DMS153 (cell line): Measurements from ENCODE around the gene TAPBPL.
A peak's percentile ranks its signal among the peaks of the same experiment; 100 is the strongest.
"Not testable (repeated sequence)": the region's sequence is repeated elsewhere in the genome, so short reads cannot be mapped to it uniquely, and the experiment has no call there.

Experiments
- DNase-seq: peaks from one replicate; lab custom pipeline; 2025; lab: John Stamatoyannopoulos, UW

The TAPBPL gene

DNA sequence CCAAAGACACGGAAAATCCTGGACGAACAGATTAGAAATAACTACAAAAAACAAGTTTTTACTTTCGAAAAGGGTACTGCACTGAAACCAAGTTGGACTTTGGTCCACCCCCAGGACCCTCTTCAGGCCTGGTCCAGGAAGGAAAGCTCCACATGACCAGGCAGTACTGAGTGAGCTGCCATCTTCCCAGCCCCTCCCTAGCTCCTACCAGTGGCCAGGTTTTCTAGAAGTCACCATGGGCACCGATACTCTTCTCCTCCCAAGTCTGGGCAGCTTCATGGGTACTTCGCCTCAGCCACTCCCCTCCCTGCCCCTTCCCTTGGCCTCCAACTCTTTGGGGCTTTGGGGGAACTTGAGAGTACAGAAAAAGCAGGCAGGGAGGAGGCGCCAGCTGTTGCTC, 12.0 kb downstream of the TAPBPL start:
- no peak for DNase-seq

DNA sequence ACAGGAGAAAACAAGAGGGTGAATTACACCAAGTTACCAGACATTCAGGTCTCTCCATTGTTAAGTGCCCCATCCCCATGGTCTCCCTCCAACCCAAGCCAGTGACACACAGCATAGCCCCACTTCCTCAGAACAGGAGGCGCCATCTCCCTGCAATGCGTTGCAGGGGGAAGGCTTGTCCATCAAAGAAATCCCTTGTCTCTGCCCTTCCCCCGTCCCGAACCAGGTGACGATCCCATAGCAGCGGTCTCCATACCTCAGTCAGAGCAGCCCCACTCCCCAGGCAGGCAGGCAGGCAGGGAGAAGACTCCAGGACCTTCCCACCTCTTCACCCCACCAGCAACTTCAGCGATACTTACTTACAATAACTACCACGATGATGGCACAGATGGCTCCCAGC, 12.7 kb downstream of the TAPBPL start:
- no peak for DNase-seq

DNA sequence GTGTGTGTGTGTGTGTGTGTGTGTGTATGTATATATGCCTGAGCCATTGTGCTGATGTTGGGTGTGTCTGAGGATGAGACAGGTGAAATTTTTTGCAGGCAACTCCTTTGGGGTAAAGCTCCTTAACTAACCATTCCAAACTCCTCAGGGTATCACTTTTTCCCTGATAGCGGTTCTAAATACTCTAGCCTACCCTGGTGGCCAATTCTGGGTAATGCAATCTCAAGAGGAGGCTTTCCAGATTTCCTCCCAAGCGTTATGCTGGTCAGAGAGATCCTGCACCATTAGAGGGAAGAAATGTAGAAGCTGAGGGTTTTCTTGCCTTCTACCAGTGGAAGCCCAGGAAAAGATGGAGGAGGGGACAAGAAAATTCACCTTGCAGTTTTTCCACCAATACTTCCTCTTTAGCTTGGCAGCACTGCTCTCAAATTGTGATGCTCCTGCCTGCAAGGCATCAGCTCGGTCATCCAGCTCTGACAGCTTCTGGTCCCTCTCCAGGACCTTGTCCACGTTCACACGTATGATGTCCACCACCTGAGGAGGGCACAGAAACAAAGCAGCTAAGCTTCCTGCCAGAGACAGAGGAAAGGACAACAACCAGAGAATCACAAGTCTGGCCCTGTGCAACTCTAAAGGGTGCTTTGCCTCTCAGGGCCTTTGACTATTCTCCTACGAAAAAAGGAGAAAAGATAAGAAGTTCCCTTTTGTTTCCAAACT, 13.8 kb downstream of the TAPBPL start:
- DNase-seq: peak; percentile 39

DNA sequence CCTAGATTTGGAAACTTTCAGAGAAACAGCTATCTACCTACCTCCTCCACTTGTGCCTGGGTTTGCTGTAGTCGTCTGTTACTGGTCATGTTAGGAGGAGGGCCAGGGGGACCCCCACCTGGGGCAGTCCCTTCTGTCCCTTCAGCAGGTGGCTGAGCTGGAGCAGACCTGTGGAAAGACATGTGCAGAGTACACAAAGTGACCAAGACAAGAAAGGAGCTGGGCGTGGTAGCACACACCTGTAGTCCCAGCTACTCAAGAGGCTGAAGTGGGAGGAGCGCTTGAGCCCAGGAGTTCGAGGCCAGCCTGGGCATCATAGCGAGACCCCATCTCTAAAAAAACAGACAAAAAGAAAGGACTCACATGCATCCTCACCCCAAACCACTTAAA, 14.3 kb downstream of the TAPBPL start:
- no peak for DNase-seq

DNA sequence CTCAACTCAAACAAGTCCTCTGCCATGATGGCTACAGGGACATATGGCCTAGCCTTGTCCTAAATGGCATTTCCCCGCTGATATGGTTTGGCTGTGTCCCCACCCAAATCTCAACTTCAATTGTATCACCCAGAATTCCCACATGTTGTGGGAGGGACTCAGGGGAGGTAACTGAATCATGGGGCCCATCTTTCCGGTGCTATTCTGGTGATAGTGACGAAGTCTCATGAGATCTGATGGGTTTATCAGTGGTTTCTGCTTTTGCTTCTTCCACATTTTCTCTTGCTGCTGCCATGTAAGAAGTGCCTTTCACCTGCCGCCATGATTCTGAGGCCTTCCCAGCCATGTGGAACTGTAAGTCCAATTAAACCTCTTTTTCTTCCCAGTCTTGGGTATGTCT, 14.9 kb downstream of the TAPBPL start:
- not testable (repeated sequence) for DNase-seq

DNA sequence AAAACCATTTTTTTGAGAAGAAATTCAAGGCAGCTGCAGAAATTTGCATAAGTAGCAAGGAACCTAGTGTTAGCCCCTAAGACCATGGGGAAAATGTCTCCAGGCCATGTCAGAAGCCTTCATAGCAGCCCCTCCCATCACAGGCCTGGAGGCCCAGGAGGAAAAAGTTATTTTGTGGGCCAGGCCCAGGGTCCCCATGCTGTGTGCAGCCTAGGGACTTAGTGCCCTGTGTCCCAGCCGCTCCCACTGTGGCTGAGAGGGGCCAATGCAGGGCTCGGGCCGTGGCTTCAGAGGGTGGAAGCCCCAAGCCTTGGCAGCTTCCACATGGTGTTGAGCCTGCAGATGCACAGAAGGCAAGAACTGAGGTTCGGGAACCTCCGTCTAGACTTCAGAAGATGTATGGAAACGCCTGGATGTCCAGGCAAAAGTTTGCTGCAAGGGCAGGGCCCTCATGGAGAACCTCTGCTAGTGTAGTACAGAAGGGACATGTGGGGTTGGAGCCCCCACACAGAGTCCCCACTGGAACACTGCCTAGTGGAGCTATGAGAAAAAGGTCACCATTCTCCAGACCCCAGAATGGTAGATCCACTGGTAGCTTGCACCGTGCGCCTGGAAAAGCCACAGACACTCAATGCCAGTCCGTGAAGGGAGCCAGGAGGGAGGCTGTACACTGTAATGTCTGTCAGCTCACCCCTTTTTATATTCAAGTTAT, 15.9 kb downstream of the TAPBPL start:
- DNase-seq: not testable (repeated sequence)

DNA sequence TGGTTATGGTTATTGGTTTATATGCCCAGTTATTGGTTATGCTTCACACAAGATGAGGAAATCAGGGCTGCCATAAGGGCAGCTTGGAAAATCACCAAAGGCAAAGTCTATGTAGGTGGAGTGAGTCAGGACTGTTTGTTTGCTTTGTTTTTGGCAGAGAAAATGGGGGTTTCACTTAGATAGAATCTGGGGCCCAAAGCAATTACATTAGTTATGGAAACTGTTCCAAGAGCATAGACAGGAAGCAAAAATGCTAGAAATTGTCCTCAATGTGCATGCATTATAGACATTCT, 16.4 kb downstream of the TAPBPL start:
- DNase-seq: no peak

DNA sequence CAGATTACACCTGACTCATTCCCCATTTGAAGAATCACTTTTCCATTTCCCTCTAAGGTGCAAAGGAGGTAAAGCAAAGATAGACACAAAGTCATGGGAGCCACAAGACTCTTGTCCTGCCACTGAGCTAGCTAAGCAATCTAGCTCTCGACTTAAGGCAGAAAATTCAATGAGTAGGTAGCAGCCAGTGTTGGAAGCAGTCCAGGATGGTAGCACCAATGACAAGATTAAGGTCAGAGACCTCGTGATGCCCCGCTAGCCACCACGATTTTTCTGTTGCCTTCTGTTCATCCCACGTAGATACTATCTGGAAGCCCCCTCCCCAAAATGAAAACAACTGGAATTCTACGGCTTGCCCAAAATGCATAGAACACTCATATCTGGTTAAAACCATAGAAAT, 17.2 kb downstream of the TAPBPL start:
- DNase-seq: no peak

DNA sequence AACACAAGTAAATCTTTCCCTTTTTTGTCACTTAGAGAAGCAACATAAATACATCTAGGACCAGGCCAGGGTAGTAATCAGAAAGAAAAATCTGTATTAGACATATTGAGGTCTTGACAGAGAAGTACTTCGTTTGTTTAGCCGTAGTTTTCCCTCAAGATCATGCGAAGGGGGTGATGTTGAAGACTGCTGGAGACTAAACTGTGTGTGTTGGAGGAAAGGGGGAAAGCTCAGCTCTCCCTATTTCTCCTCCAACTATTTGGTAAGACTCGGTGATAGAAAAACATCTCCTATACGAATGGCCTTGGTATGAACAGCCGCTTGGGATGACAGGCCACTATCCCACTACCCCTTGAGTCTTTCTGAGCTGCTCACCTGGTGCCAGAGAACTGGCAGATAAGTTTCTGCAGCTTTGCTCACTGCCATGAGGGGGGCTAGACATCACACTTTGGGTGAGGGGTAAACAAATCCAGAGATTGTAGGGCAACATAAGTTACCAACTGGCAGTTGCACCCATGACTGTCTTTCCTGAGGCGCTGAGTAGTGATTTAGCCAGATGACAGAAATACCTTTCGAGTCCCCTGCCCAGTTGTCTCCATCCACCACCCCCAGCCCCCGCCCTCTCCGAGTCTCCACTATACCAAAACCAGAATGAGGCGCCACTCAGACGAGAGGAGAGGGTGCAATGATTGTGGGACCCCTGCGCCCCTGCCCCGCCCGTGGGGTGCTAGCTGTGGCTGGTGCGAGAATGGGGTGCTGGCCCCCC, 17.9 kb downstream of the TAPBPL start:
- no peak for DNase-seq

DNA sequence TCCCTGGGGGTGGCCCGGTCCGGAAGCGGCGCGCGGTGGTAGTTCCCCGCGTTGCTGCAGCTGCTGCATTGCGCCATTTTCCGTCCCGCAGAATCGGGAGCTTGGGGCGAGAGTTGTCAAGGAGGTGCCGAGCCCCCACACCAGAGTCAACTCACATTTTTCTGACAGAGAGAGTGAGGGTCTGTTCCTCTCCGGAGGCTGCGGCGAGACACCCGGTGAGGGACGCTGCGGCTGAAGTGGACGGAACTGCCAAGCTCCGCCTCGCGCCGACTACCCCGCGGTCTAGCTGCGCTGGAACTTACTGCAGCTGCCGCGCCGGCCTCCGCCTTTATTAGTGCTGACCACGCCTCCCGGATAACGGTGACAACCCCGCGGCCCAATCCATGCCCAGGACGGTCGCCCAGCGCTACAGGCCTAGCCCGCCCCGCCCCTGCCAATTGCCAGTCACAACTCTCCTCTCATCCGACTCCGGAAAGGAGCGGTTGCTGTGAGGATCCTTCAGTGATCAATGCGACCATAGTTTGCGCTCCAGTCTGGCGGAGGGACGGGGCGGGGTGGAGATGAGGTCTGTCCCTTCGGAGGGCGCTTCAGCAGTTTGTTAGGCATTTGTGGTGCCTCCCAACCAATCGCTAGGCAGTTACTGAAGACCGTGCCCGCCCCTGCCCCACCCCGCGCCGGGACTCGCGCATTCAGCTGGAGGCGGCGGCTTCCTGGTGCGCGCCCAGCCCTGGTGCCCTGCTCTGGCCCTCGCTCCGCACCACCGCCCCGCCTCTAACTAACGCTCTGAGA, 18.7 kb downstream of the TAPBPL start, which contains the start of gene VAMP1:
Gene VAMP1, minus strand, starts transcription at position 303 of the 789 bp plus-strand sequence. Its CDS starts 146 bp downstream, at position 157.
- DNase-seq: peak; percentile 93

DNA sequence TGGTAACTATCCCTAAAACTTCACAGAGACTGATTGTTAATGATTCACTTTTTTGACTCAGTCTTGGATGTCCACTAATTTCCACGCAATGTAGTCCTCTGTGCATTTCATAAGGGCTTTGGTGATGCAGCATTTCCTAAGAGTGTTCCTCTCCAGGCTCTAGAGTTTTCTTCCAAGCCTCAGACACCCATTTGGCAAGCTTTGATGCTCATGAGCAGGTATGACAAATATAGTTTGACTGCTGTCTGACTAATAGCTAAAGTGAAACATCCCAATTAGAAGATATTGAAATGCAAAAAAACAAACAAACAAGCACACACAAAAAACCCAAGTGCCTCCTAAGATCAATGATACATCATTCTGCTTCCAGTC, 20.1 kb downstream of the TAPBPL start:
- DNase-seq: no peak

DNA sequence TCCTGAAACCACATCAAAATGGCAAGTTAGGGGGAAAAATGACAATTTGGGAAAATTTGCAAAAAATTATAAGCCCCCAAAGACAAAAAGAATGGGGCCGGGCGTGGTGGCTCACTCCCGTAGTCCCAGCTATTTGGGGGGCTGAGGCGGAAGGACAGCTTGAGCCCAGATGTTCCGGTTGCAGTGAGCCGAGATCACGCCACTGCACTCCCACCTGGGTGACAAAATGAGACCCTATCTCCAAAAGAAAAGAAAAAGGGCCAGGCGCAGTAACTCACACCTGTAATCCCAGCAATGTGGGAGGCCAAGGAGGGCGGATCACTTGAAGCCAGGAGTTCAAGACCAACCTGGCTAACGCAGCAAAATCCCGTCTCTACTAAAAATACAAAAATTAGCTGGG, 20.6 kb downstream of the TAPBPL start:
- DNase-seq: no peak

DNA sequence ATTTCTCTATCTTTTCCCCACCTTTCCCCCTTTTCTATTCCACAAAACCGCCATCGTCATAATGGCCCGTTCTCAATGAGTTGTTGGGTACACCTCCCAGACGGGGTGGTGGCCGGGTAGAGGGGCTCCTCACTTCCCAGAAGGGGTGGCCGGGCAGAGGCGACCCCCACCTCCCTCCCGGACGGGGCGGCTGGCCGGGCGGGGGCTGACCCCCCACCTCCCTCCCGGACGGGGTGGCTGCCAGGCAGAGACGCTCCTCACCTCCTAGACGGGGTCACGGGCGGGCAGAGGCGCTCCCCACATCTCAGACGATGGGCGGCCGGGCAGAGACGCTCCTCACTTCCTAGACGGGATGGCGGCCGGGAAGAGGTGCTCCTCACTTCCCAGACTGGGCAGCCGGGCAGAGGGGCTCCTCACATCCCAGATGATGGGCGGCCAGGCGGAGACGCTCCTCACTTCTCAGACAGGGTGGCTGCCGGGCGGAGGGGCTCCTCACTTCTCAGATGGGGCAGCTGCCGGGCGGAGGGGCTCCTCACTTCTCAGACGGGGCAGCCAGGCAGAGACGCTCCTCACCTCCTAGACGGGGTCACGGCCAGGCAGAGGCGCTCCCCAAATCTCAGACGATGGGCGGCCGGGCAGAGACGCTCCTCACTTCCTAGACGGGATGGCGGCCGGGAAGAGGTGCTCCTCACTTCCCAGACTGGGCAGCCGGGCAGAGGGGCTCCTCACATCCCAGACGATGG, 23.6 kb downstream of the TAPBPL start:
- not testable (repeated sequence) for DNase-seq

DNA sequence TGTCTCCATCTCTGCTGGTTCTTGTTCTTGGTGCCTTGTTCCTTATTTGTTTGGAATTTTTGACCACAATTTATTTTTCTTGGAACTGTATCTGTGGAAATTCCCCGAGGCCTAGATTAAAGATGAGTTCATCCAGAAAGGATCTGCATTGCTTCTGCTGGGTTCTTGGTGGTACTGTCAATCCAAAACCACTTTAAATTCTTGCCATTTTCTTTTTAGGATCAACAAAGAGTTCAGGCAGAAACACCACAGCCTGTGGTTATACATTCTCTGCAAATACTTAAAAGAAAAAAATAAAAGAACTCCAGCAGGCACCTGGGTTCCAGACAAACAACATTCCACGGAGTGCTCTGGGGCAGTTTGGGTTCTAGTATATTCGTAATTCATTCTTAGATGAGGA, 24.6 kb downstream of the TAPBPL start:
- DNase-seq: no peak

DNA sequence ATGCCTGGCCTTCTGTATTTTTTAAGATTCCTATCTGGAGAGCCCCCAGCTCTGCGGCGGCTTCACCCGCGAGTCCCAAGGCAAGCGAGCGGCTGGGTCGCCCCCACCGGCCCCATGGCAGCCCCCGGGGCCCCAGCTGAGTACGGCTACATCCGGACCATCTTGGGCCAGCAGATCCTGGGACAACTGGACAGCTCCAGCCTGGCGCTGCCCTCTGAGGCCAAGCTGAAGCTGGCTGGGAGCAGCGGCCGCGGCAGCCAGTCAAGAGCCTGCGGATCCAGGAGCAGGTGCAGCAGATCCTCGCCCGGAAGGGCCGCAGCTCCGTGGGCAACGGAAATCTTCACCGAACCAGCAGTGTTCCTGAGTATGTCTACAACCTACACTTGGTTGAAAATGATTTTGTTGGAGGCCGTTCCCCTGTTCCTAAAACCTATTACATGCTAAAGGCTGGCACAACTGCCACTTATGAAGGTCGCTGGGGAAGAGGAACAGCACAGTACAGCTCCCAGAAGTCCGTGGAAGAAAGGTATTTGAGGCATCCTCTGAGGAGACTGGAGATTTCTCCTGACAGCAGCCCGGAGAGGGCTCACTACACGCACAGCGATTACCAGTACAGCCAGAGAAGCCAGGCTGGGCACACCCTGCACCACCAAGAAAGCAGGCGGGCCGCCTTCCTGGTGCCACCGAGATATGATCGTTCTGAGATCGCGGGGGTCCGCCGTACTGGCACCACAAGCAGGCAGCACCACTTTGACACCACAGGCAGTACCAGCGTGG, 25.9 kb downstream of the TAPBPL start:
- not testable (repeated sequence) for DNase-seq

DNA sequence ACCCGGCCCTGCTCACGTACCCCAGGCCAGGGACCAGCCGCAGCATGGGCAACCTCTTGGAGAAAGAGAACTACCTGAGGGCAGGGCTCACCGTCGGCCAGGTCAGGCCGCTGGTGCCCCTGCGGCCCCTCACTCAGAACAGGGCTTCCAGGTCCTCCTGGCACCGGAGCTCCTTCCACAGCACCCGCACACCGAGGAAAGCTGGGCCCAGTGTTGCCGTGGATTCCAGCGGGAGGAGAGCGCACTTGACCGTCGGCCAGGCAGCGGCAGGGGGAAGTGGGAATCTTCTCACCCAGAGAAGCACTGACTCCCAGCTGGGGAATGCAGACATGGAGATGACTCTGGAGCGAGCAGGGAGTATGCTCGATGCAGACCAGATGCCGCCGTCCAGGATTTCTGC, 26.6 kb downstream of the TAPBPL start:
- no peak for DNase-seq

DNA sequence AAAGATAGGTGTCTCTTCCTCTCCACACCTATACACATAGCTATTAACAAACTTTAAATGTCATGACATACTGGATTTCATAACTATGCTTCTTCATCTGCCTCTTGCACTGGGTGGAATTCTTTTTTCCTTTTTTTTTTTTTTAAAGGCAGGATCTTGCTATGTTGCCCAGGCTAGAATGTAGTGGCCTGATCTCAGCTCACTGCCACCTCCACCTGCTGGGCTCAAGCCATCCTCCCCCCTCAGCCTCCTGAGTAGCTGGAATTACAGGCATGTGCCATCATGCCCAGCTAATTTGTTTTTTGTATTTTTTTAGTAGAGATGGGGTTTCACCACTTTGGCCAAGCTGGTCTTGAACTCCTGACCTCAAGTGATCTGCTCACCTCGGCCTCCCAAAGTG, 36.4 kb downstream of the TAPBPL start:
- no peak for DNase-seq

DNA sequence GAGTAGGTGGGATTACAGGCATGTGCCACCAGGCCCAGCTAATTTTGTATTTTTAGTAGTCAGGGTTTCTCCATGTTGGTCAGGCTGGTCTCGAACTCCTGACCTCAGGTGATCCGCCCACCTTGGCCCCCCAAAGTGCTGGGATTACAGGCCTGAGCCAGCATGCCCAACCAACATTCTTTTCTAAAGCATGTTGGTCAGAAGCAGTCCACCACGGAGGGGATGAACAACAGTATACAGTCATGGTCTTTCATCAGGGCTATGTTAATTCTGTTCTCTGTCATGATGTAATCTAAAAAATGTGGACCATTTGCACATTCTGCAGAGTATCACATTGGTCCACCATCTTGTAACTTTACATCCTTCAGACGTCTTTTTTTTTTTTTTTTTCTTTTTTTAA, 37.6 kb downstream of the TAPBPL start:
- no peak for DNase-seq

DNA sequence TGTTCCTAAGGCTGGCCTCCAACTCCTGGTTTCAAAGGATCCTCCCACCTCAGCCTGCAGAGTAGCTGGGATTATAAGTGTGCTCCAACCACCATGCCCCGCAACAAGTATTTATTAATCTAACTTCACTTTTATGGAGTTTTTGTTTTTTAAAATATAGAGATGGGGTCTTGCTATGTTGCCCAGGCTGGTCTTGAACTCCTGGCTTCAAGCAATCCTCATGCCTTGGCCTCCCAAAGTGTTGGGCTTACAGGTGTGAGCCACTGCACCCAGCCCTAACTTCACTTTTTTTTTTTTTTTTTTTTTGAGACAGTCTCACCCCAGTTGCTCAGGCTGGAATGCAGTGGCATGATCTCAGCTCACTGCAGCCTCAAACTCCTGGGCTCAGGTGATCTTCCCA, 38.8 kb downstream of the TAPBPL start:
- not testable (repeated sequence) for DNase-seq

DNA sequence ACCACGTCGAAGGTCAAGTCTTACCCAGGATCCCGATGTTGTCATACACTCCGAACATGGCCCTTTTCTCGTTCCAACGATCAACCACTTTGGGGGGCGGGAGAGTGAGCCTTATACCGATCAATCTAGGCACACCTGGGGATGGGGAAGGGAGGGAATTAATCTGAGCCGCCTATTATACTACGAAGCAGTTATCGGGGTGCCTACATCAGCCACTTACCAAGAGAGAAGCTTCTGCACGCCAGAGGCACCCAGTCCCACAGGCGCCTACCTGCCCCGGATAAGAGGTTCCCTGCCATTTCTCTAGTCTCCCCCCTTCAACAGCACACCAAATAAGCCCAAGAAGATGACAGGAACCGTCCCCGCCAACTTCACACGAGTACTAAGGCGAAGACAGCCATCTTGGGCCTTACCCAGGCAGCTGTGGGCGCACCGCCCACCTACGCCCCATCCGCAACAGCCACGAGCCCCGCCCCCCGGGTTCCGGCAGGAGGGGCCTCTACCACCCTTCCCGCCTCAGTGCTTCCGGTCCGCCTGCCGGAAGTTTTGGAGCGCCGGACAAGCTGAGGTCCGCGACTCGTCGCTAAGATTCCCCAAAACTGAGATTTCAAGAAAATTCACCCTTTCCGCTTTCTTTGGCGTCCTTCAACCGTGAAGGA, 41.1 kb downstream of the TAPBPL start, which contains the start of gene MRPL51:
Gene MRPL51, minus strand, starts transcription at position 425 of the 659 bp plus-strand sequence. Its CDS starts 126 bp downstream, at position 299.
- DNase-seq: peak; percentile 87
